ENCODE results near the gene ZNF202.

ZNF202 gene

DNA sequence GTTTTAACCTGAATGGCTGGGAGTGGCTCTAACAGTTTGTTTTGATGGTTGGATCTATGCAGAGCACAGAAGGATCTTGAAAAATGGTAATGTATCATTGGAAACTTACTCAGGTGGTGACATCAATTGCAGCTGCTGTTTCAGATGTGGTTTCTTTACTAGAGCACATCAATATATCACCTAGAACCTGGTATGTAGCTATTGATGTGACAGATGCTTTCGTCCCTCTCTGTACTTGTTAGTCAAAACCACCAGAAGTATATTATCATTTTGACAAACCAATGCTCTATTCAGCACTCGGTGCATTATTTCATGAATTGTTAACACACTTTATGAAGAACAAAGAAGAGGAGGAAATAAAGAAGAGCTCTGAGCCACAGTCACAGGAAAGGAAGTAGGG, 60.4 kb downstream of the ZNF202 start:
- no peak for FAIRE-seq

DNA sequence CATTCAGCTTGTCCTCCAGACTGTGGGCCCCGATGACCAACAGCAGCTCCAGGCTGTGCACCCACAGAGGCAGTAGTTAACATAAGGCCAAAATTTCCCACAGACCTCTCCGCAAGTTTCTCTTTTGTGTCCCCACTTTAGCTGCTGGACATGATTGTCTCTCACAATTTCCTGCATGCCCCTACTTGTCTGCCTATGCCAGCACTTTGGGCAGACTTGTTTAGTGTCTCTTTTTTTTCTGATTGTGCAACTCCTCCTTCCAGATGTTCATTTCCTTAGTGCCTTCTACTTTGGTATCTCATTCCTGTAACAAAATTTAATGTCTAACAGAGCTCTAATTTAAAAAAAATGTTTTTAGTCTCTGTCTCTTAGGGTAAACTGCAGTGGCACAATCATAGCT, 63.2 kb downstream of the ZNF202 start:
- no peak for FAIRE-seq

DNA sequence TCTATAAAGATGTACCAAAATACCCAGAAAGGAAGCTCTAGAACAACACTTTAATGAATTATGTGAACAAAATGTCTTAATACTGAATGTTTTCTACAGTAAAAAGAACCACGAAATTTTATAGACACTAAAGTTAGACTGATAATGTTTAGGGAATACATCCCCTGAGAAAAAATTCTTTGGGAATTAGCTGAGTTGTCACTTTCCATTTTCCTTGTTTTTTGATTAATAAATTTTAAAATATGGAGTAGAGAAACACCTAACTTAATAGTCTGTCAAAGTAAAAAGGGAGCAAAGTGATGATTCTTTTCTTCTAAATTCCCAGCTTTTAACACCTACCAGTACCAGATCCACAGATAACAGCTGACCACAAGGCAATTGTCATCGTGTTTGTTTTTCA, 64.0 kb downstream of the ZNF202 start:
- no peak for FAIRE-seq

DNA sequence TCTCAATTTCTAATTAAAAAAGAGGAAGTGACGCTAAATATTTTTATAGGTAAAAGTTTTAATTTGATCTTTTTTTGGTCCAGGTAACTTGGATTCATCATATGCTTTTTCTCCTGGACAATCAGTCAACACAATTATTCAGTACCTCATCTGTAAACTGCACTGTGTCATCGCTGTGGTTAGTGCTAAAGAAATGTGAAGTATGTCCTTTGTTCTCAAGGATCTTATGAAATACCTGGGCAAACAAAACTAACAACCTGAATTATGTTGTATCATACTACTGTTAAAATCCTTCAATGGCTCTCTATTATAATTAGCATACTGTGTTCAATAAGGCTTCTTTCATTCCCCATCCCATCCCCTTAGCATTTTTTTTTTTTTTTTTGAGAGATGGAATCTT, 67.2 kb downstream of the ZNF202 start:
- no peak for FAIRE-seq

Data from TTC549 (cell line).